Neural progenitor cell (in vitro differentiated cells): ENCODE measurements around the gene ABTB1.

Source experiments
- EZH2 ChIP-seq: fragments of 200-600 bp; sonication (generic); IDR thresholded peaks from 2 replicates; pipeline ENCODE4 v1.6.1; 2017; ENCODE audit warnings: antibody characterized with exemption, mild to moderate bottlenecking, moderate library complexity
- EZH2phosphoT487 ChIP-seq: fragments of 200-600 bp; sonication (generic); IDR thresholded peaks from 2 replicates; pipeline ENCODE4 v1.6.1; 2017; ENCODE audit warnings: antibody characterized with exemption
- TF ChIP-seq, protein P1 (sequence below): fragments of 200-600 bp; sonication (generic); IDR thresholded peaks from 2 replicates; pipeline ENCODE4 v1.5.1; 2017; ENCODE audit warnings: antibody characterized with exemption, mild to moderate bottlenecking

DNA sequence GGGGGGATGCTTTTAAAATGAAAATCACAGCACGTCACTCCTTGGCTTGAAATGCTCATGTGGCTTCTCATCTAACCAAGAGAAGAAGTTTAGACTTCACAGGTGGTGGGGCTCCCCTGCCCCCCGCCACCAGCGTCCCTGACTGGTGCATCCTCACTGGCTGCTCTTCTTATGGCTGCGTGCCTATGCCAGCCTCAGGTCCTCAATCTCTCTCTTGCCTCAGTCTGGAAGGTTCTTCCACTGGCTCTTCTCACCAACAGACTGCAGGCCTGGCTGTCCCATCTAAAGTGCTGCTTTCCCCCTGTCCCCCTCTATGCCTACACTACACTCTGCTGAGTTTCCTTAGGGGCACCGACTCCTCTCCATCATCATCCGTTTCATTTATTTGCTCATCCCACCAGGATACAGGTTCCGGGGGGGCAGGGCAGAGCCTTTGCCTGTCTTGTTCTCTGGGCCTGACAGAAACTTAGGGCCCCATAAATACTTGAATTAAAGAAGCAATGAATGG, 20.6 kb downstream of the ABTB1 start:
- TF ChIP-seq, protein P1, sequence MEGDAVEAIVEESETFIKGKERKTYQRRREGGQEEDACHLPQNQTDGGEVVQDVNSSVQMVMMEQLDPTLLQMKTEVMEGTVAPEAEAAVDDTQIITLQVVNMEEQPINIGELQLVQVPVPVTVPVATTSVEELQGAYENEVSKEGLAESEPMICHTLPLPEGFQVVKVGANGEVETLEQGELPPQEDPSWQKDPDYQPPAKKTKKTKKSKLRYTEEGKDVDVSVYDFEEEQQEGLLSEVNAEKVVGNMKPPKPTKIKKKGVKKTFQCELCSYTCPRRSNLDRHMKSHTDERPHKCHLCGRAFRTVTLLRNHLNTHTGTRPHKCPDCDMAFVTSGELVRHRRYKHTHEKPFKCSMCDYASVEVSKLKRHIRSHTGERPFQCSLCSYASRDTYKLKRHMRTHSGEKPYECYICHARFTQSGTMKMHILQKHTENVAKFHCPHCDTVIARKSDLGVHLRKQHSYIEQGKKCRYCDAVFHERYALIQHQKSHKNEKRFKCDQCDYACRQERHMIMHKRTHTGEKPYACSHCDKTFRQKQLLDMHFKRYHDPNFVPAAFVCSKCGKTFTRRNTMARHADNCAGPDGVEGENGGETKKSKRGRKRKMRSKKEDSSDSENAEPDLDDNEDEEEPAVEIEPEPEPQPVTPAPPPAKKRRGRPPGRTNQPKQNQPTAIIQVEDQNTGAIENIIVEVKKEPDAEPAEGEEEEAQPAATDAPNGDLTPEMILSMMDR, result no peak
- TF ChIP-seq EZH2phosphoT487 (no peak), EZH2 (no peak)
